HepG2 (cell line): ENCODE data around the gene PREP. TPM values are rescaled to one million over a fixed set of nuclear protein-coding genes. Genes with fewer than 3 reads are reported as not detected.

Experiments
- AHR ChIP-seq: IDR thresholded peaks from 2 replicates; pipeline ENCODE4 v1.6.1; 2018; ENCODE audit warnings: missing genetic modification reagents, missing compliant biosample characterization
- E2F2 ChIP-seq: sonication (generic); formaldehyde crosslinking; IDR thresholded peaks from 2 replicates; pipeline ENCODE4 v1.4.0; 2020; ENCODE audit warnings: missing genetic modification reagents, borderline replicate concordance
- EZH2 ChIP-seq: conservative IDR thresholded peaks from 2 replicates; pipeline ENCODE4 v1.6.1; 2012; ENCODE audit warnings: mild to moderate bottlenecking, low read depth, low read length, moderate library complexity
- FOXK1 ChIP-seq: sonication (generic); formaldehyde crosslinking; IDR thresholded peaks from 2 replicates; pipeline ENCODE4 v1.4.0; 2020; ENCODE audit warnings: low read depth, missing genetic modification reagents, borderline replicate concordance
- GMEB1 ChIP-seq: sonication (generic); formaldehyde crosslinking; IDR thresholded peaks from 2 replicates; pipeline ENCODE4 v1.5.1; 2020; ENCODE audit warnings: missing genetic modification reagents, mild to moderate bottlenecking, borderline replicate concordance
- MAFF ChIP-seq: IDR thresholded peaks from 2 replicates; pipeline ENCODE4 v1.6.1; 2011; ENCODE audit warnings: low read depth, low read length, improper control_type of control experiment
- NFIC ChIP-seq: IDR thresholded peaks from 2 replicates; pipeline ENCODE4 v1.6.1; 2012; ENCODE audit warnings: mild to moderate bottlenecking, low read length, inconsistent platforms
- PTBP1 ChIP-seq: fragments of 200-400 bp; formaldehyde crosslinking; IDR thresholded peaks from 2 replicates; pipeline ENCODE4 v1.6.1; 2018; ENCODE audit warnings: low read length, low read depth; ENCODE audit not compliant: poor library complexity, severe bottlenecking
- RARG ChIP-seq: sonication (generic); formaldehyde crosslinking; IDR thresholded peaks from 2 replicates; pipeline ENCODE4 v1.4.0; 2020; ENCODE audit warnings: low read depth, mild to moderate bottlenecking, missing genetic modification reagents
- SOX6 ChIP-seq, 2 experiments: fragments of 450-650 bp in 1 of 2; sonication (generic) in 1 of 2; formaldehyde crosslinking in 1 of 2; IDR thresholded peaks; 2 replicates each; pipeline versions ENCODE4 v1.4.0 to v1.6.1; 2017 to 2020; ENCODE audit warnings: antibody characterized with exemption in 1 of 2, mild to moderate bottlenecking in 1 of 2, missing genetic modification reagents in 1 of 2
- STAG1 ChIP-seq: sonication (generic); formaldehyde crosslinking; IDR thresholded peaks from 2 replicates; pipeline ENCODE4 v1.4.0; 2020; ENCODE audit warnings: missing genetic modification reagents
- YEATS2 ChIP-seq: sonication (generic); formaldehyde crosslinking; IDR thresholded peaks from 2 replicates; pipeline ENCODE4 v1.4.0; 2020; ENCODE audit warnings: missing genetic modification reagents, borderline replicate concordance
- ZEB1 ChIP-seq: IDR thresholded peaks from 2 replicates; pipeline ENCODE4 v1.6.1; 2012; ENCODE audit warnings: mild to moderate bottlenecking, low read depth, inconsistent platforms; ENCODE audit not compliant: insufficient replicate concordance
- ZFAT ChIP-seq: sonication (generic); formaldehyde crosslinking; conservative IDR thresholded peaks from 2 replicates; pipeline ENCODE4 v1.8.1; 2023; ENCODE audit warnings: missing genetic modification reagents, inconsistent platforms
- ZNF280D ChIP-seq: sonication (generic); formaldehyde crosslinking; IDR thresholded peaks from 2 replicates; pipeline ENCODE4 v1.5.1; 2020; ENCODE audit warnings: mild to moderate bottlenecking, missing genetic modification reagents
- ZNF33B ChIP-seq: sonication (generic); formaldehyde crosslinking; IDR thresholded peaks from 2 replicates; pipeline ENCODE4 v1.5.1; 2020; ENCODE audit warnings: mild to moderate bottlenecking, missing genetic modification reagents
- ZNF513 ChIP-seq: sonication (generic); formaldehyde crosslinking; conservative IDR thresholded peaks from 2 replicates; pipeline ENCODE4 v1.5.0; 2020; ENCODE audit warnings: missing genetic modification reagents
- ZNF569 ChIP-seq: sonication (generic); formaldehyde crosslinking; IDR thresholded peaks from 2 replicates; pipeline ENCODE4 v1.5.0; 2020; ENCODE audit warnings: mild to moderate bottlenecking, missing genetic modification reagents, moderate library complexity, borderline replicate concordance
- ZNF674 ChIP-seq: sonication (generic); formaldehyde crosslinking; IDR thresholded peaks from 2 replicates; pipeline ENCODE4 v1.5.0; 2020; ENCODE audit warnings: low read depth, mild to moderate bottlenecking, missing genetic modification reagents
- ZNF780A ChIP-seq: sonication (generic); formaldehyde crosslinking; IDR thresholded peaks from 2 replicates; pipeline ENCODE4 v1.8.0; 2022; ENCODE audit warnings: mild to moderate bottlenecking, missing genetic modification reagents, moderate library complexity
- polyA plus RNA-seq, 8 experiments: library from polyadenylated mRNA; depleted of rRNA in 3 of 8; stranded (reverse) in 7 of 8; unstranded in 1 of 8; fragments of >200 nt; fragmentation: Illumina TruSeq in 4 of 8; extraction: Trizol in 4 of 8; gene quantifications; 2 replicates each; pipeline versions ENCODE4 v1.2.1 to v1.2.3, GENCODE V29; 2011 to 2016; ENCODE audit warnings: low read depth in 4 of 8, missing spikeins in 1 of 8, mixed read lengths in 1 of 8; ENCODE audit not compliant: insufficient read depth in 1 of 8
- total RNA-seq, 5 experiments: library from RNA; depleted of rRNA; stranded (reverse); fragments of >200 nt; fragmentation: Illumina TruSeq; extraction: Trizol; gene quantifications; 2 replicates each; pipeline ENCODE4 v1.2.3, GENCODE V29; 2016; ENCODE audit warnings: low read depth in 1 of 5

PREP gene
- total and polyA plus RNA-seq, 2 of the 13 experiments (the other 11 are each of a cell fraction or from before 2014, with no cell fraction given), result 12.6 to 15.9 TPM

- TF ChIP-seq ZNF513 (CRISPR knock-in tag) (no peak), ZNF569 (CRISPR knock-in tag) (no peak), YEATS2 (no peak), GMEB1 (CRISPR knock-in tag) (no peak), STAG1 (CRISPR knock-in tag) (peak; percentile 44), ZEB1 (no peak), FOXK1 (CRISPR knock-in tag) (no peak), PTBP1 (no peak), ZNF780A (CRISPR knock-in tag) (0 out of 2 replicates have a peak, but pooled peaks have one; percentile 40), SOX6 (IDR thresholded peaks at IDR 0.05) (no peak), SOX6 (CRISPR knock-in tag; IDR thresholded peaks at IDR 0.05) (no peak; the same call in 1 of the 2 replicates), MAFF (no peak), E2F2 (CRISPR knock-in tag) (no peak), RARG (CRISPR knock-in tag) (no peak), ZFAT (CRISPR knock-in tag) (no peak), EZH2 (no peak), ZNF33B (CRISPR knock-in tag) (0 out of 2 replicates have a peak, but pooled peaks have one; percentile 20), ZNF674 (no peak), NFIC (no peak), AHR (CRISPR knock-in tag) (peak; percentile 49; the same call in 1 of the 2 replicates), ZNF280D (CRISPR knock-in tag) (no peak)
These were observed at the start of gene PREP (continued) for GRCh38 chr6:105402939-105403935.
